Hepatic stellate cell (primary cell): Measurements from ENCODE around the gene TLK1.

Experiments
- DNase-seq: peaks from one replicate; pipeline ENCODE4 v3.0.0; 2011; ENCODE audit warnings: low spot score

TLK1 gene

DNA sequence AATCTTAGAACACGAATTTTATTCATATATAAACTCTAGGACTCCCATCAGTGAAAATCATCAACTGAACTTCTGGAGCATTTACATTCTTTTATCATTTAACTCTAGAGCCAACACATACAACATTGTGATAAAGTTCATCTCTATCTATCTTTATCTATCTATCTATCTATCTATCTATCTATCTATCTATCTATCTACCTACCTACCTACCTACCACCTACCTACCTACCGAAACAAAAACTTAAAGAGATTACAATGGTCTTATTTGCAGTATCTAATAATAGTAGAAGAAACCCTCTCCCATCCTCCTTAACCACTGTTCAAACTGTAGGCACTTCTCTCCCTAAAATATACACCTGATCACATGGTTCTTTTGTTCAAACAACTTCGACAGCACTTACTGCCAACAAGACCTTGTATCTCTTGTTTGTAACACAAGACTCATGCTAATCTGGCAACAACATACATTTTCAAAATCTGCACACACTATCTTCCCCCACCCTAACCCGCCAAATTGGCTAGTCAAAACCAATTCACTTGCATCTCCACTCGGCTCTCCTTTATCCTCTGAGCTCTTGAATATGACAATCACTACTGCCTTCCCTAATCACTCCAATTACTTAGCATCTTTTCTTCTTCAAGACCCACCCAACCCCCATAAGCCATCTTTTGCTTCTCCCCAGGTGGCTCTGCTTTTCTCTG, 162.6 kb downstream of the TLK1 start:
- DNase-seq, result no peak

DNA sequence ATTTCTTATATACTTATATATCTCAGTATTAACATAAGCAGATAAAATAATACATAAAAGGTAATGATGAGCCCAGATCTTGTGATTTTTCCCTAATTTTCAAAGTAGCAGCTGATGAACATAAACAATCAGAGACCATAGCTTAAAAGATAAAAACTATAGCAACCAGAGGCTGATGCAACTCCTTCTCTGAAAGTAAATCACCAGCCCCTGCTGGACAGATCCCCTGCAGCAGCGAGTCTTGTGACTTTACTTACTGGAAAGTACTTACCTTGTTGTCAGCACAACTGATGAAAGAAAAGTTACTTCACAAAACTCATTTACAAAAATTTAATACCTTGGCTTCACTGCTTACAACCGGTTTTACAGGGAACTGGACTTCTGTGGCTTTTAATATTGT, 164.4 kb downstream of the TLK1 start:
- no peak for DNase-seq

DNA sequence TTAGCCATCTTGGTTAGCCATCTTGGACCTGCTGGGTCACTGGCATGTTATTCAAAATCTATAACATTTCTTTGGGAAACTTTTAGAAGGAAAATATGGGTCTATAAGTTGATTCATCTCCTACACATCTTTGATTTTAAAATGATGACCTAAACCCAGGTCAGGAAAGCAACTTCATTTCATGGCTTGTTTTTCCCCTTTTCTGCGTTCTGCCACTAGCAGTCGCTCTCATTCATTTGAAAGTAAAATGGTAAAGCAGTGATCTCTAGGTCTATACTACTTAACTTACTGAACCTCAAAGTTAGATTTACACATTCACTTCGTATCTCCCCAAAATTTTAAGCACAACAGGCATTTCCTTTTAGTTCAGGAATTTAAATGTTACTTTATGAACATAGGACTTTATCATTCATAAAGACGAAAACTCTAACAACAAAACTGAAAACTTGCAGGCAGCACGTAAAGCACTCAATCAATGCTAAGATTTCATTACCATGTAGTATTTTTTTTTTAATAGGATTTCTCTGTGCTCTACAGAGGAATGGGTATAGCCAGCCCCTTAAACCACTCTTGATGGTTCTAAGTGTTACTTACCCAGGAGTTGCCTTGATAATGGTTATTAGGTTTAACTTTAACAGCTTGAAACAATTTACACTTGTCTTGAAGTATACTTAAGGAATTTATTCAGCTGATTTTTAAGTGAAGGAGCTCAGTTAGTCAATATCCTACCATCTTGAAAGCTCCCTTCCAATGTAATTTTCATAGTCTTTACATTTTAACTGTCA, 169.1 kb downstream of the TLK1 start:
- no peak for DNase-seq

DNA sequence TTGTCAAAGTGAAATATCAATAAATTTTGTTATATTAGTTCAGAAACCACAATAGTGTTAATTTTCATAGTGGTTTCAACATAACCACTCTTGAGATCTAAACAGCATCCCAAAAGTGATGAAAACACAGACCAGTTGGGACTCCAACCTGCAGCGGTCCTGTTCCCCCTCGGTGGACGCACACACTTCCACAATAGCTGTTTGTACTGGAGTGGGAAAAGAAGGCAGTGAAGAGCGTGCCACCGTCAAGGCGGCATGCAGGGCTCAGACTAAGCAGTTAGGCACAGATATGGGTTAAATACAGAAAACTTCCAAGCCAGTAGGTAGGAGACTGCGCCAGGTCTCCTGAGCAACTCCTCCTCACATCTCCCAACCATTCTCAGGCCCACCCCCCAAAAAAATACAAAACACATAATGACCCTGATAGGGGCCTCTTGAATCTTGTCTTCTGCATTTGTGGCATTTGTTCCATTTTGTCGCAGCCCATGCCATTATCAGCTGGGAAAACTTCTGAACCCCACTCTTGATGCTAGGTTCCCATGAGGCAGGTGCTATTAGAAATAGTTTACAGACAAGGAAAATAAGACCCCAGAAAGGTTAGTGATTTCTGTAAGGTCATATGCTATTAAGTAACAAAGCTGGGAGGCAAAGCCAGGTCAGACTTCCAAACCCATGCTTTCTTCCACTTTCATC, 174.0 kb downstream of the TLK1 start:
- no peak for DNase-seq

DNA sequence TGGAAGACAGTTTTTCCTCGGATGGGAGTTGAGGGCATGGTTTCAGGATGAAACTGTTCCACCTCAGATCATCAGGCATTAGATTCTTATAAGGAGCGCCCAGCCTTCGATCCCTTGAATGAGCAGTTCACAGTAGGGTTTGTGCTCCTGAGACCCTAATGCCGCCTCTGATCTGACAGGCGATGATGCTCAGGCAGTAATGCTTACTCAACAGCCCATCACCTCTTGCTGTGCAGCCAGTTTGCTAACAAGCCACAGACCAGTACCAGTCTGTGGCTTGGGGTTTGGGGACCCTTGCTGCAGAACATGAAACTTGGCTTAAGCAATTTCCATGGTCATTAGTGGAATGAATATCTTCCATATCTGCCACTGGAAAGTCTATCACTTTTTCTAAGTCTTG, 175.3 kb downstream of the TLK1 start:
- no peak for DNase-seq

DNA sequence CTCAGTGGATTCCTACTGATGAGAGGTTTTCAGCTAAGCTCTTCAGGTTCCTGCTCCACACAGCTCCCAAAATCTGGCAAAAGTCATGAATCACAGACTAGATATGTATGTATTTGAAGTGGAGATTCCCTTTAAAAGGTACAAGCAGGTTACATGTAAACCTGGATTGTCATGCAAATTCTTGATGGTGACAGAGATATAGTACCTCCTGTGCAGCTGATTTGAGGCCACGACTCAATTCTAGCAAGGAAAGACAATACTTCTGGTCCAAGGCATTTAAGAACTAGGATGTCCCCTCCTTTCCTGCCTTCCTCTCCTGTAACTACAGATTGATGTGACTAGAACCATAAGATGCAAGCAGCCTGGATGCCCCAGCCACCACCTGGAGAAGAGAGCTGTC, 176.6 kb downstream of the TLK1 start:
- DNase-seq, result no peak

DNA sequence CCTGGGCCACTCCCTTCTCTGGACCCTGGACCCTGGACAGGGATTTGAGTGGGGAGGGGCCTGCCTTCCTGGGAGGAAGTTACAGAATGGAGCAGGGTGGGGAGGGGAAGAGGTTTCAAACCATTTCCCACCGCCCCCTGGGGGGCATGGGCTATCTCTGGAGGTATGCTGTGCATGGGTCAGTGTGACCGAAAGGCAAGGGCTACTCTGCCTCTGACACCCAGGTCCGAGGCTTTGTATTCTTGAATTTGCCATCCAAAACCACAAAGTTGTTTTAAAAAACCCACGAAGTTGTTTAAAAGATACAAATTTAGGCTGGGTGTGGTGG, 184.8 kb downstream of the TLK1 start:
- no peak for DNase-seq

DNA sequence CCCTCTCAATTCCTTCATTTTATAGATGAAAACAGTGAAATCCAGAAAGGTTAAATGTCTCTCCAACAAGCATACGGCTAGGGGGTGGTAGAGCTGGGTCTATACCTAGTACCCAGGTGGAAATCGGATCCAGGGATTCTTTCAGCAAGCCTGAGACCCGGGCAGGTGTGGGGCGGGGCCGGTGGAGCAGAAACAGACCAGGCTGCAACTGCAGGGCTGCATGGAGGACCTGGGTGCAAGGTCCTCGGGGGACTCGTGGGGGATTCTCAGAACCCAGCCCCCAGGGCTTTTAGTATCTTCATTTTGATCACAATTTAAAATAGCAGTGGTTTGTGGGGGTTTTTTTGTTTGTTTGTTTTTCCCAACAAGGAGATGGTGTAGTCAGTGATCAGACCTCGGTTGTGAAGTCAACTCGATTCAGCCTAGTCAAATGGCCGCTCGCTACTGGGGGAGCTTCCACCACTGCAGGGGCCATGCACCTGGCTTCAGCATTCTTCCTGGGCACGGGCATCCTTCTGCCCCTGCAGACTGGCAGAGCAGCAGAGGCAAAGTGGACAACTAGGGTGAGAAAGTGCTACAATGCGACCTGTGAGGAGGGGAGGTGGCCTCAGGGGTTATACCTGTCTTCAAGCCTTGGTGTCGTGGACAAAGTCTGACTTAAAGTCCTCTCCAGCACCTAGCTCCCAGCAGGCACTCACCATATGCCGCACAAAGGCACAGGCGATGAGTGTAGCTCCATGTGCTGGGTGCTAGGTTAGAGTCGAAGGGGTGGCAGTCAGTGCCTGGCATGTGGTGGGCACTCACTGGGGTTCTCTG, 185.4 kb downstream of the TLK1 start:
- DNase-seq, result no peak

DNA sequence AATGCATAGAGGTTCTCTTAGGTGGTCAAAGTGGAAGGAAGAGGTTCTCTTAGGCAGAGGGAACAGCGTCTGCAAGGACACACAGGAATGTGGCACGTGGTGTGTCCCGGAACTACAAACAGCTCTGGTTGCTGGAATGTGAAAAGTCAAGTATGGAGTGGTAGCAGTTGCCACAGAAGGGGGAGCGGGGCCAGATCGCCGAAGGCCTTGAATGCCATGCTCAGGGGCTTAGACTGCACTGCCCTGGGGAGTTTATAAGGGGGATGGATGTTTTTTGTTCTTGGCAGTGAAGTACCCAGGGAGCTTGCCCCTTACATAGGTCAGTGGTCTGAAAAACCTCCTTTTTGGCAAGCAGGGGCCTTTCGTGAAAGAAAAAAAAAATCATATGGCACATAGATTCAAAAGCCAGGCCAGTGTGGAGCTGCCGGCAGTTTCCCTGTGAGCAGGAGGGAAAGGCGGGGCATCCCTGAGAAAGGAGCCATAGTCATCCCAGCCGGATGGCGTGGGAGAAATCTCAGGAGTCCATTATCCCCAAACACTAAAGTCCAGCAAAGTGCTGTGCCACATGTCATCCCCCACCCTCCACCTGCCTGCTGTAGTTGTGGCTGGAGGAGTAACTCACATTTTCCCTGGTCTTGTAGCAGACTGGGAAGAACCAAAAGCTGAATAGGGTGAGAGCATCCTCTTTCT, 186.2 kb downstream of the TLK1 start:
- peak; percentile 70 for DNase-seq

DNA sequence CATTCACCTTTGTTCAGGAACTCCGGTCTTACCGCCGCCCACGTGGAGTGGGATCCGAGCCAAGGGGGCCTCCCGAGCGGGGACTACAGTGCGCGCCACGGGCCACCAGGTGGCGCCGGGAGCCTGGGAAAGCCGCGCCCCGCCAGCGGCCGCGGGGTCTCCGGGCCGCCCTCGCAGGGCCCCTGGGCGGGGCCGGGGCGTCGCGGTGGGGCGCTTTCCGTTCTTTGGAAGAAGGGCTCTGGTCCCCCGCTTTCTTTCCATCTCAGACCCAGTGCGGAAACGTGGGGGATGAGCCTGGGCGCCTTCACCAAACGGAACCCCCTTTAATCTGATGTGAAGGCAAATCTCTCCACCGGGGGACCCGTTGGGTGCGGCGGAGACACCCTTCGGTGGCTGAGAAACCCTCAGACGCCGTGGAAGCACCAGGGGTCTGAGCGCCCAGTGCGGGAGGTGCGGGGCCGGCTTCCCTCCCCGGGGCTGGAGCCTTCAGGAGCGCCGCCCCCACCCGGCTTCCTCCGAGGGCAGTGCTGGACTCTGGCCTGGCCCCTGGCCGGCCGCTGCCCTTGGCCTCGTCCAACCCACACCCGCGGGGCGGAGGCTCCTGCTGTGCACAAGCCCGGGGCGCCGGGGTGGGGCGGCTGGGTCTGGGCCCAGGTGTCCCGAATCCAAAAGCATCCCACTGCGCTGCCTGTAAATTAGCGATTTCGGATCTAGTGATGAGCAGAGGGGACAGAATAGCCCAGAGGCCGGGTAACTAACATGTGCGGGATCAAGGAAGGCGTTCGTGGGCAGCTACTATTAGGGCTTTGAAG, 187.0 kb downstream of the TLK1 start:
- DNase-seq, result peak; percentile 89

DNA sequence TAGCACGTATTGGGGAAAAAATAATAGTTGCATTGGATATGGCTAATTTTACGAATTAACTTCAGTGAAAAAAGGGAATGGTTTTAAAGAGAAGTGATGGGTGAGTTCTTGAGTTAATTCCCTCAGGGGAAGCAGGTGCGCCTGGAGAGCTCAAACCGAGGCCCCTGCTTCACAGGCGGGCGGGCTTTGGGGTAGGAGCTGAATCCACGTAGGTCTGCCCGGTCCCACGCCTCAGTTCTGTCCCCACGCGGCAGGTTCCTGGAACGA, 187.5 kb downstream of the TLK1 start:
- DNase-seq, result no peak

DNA sequence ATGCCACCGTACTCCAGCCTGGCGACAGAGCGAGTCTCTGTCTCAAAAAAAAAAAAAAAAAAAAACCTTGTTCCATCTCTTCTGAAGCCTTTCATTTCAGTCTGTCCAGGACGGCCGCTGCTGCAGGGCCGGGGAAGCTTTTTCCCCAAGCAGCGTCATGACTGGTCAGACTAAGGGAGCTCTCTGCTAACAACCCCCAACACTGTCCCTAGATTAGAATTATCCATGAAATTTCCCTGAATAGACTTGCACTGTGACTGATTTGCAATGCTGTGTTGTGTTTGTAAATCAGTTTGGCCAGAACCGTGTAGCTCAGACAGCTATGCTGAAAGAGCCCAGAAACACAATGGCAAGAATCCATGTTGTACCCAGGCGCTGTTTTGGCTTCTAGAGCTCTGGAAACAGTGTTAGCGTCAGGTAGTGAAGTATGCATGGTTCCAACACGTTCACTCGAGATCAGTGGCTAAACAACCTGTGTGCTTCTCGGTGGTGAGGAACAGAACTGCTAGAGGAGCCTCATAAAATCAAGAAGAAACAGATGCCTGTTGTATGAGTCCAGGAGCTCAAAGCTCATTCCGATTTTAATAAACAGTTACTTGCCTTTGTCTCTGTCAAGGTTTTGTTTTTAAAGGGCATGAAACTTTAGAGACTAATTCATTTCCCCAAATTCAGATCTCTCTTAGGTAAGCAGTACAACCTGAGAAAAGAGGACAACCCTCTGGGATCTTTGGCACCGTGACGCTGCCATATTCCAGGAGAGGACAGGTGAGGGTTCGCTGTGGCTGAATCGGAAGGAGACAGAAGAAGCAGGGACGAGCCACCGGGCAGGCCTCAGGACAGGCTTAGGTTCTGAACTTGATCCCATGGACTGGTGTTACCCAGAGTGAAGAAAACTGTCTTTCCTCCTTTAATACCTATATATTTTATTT, 188.1 kb downstream of the TLK1 start:
- DNase-seq, result no peak

DNA sequence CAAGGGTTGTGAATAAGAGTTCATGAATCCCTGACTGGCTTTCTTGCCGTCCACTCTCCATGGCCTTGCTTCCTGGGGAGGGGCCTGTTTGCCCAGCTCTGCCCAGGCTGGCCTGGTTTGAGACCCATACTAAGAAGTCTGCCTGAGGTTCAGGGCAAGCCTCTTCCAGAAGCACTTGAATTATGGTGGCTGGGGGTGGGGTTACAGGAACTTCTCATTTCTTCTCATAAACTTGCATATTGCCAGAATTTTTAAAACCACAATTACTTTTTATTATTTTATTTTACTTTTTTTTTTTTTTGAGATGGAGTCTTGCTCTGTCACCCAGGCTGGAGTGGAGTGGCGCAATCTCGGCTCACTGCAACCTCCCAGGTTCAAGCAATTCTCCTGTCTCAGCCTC, 189.6 kb downstream of the TLK1 start:
- DNase-seq, result no peak

DNA sequence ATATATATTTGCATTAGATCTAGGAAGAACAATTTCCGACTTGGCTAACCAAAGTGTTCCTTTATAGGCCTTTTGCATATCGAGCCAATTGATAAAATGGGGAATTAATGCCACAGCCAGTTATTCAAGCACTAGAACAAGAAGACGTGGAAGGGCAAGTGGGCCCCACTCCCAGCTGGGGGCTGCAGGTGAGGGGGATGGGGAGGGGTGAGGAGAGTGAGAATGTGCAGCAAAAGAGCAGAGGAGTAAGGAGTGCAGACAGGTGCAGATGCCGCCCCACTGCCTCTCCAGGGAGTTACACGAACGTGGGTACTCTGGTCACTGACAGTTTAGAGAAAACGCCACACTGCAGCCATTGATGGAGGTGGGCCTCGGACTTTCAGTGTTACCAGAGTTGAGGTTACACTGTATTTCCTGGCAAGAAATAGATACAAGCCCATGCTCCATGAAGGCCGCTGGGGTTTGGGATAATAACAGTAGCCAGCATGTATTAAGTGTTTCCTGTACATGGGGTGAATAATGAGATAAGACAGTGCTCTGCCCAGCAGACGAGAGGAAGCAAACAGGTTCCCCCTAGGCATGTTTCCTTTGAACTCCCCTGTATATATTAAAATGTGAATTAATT, 190.7 kb downstream of the TLK1 start:
- DNase-seq, result no peak

DNA sequence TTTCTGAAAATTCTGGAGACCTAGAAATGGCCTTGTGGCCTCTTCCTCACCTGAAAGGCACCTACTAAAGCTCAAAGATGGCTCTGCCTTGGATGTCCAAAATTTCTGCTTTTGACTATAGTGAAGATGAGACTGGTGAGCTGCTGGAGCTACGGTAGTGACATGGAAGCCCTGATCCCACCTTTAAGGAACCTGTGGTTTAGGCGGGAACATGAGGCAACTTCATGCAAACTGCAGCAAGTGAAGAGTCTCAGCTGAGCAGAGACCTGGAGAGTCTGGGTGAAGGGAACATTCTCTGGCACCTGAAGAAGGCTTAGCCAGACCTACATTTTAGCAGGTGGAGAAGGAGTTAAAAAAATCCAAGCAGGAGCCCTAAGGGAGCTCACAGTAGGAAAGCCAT, 191.7 kb downstream of the TLK1 start:
- no peak for DNase-seq

DNA sequence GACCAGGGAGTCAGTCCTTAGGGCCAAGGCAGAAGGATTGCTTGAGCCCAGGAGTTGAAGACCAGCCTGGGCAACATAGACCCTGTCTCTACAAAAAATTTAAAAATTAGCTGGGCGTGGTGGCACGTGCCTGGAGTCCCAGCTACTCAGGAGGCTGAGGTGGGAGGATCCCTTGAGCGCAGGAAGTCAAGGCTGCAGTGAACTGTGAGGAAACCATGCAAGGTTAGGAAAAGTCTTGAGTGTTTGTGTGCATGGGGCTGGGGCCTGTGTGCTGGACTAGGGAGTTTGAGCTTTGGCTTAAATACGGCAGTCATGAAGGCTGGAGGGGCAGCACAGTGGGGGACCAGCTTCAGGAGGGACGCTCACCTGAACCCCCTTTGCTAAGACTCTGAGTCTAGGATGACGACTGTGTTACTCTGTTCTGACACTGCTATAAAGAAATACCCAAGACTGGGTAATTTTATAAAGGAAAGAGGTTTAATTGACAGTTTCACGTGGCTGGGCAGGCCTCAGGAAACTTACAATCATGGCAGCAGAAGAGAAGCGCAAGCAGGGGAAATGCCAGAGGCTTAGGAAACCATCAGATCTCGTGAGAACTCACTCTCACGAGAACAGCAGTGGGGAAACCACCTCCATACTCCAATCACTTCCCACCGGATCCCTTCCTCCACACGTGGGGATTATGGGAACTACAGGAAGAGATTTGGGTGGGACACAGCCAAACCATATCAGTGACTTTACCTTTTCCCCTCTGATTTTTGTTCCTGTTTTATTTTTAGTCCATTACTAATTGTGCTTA, 192.3 kb downstream of the TLK1 start:
- no peak for DNase-seq

DNA sequence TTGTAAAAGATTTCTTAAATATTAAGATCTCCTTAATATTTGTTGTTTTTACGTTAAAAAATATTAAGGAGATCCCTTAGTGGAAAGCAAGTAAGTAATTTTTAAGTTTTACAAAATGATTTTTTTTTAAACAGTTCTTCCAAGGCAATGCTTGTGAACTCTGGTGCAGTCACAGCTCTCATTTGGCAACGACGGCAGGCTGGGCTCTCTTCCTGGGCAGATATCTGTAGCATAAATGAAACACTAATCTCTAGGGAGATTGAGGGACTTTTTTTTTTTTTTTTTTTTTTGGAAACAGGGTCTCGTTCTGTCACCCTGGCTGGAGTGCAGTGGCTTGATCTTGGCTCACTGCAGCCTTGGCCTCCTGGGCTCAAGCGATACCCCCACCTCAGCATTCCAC, 193.1 kb downstream of the TLK1 start:
- DNase-seq, result no peak

DNA sequence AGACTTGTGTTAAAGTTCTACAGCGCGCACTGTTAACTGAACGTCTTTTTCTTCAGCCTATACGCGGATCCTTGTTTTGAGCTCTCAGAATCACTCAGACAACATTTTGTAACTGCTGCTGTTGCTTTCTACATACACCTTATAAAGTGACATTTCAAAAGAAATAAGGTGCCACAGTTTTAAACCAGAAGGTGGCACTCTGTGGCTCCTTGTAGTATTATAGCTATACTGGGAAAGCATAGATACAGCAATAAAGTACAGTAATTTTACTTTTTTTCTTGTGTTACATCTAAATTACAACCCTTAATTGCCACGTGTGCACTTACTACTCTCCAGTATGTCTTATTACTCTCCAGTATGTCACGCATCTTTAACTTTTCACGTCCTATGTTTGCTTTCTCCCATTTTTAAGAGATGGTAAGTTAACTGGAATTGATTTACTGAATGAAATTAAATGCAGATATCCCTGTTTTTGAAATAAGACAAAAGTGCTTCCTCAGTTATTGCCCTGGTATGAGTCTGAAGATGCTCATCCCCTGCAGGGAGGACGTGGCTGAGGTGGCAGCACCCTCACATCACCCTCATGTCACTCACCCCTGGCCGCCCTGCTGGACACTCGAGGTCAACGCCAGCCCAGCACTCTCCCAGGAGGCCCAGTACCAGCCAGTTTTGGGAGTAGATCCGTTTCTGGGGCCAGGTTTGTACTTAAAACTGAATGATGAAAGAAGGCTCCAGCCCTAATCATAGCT, 193.9 kb downstream of the TLK1 start:
- DNase-seq, result no peak
